Adrenal gland (tissue), 5 donors: ENCODE results near the gene SPARCL1.

Source experiments
- CTCF ChIP-seq, 6 experiments: fragments of 450-650 bp in 4 of 6; fragments of 200-600 bp in 2 of 6; sonication (generic) in 1 of 6; IDR thresholded peaks; 1 replicate in 5 of 6; 2 replicates in 1 of 6; pipeline versions ENCODE4 v1.5.1 to v1.8.0; 2016 to 2021; ENCODE audit warnings: antibody characterized with exemption in 6 of 6, mild to moderate bottlenecking in 2 of 6, moderate library complexity in 1 of 6
- POLR2A ChIP-seq, 2 donors: fragments of 450-650 bp; IDR thresholded peaks; one replicate each; pipeline ENCODE4 v1.6.1; 2017; ENCODE audit warnings: antibody characterized with exemption in 2 of 2, mild to moderate bottlenecking in 2 of 2, moderate library complexity in 1 of 2
- donor health status: DM: no; HTN: no; CAD: no.

- TF ChIP-seq CTCF (IDR thresholded peaks at IDR 0.05) (no peak), POLR2A (IDR thresholded peaks at IDR 0.05) (no peak)
Measured at GRCh38 chr4:87444741-87445140, 84.4 kb downstream of the SPARCL1 start.
